HEK293 (cell line): ENCODE data around the gene PNMA5.

ENCODE experiments used
- CTCF ChIA-PET: fragments of 350-600 bp; formaldehyde crosslinking; extraction: SDS; loops from one replicate; lab custom pipeline; 2021; ENCODE audit warnings: antibody characterized with exemption; lab: Yijun Ruan, JAX
- POLR2A ChIA-PET: fragments of 300-600 bp; formaldehyde crosslinking; extraction: SDS; loops from one replicate; lab custom pipeline; 2020; ENCODE audit warnings: antibody characterized with exemption, inconsistent platforms; lab: Yijun Ruan, JAX
- H3K27ac ChIP-seq: fragments of 200-500 bp; sonication (Bioruptor generic); 2 replicates; pipeline ENCODE4 v1.5.1; 2014; ENCODE audit warnings: low read depth, low read length, control low read depth, inconsistent platforms; ENCODE audit errors: extremely low read depth
- H3K36me3 ChIP-seq, 2 experiments: fragments of 200-500 bp in 1 of 2; sonication (Bioruptor generic) in 1 of 2; 1 replicate in 1 of 2; 2 replicates in 1 of 2; pipeline ENCODE4 v1.5.1; 2014 to 2017; ENCODE audit warnings: inconsistent platforms in 2 of 2, low read length in 2 of 2; ENCODE audit not compliant: control insufficient read depth in 2 of 2, insufficient read depth in 1 of 2
- H3K4me1 ChIP-seq: fragments of 200-500 bp; sonication (Bioruptor generic); 2 replicates; pipeline ENCODE4 v1.5.1; 2014; ENCODE audit warnings: mild to moderate bottlenecking, low read length, inconsistent platforms; ENCODE audit not compliant: control insufficient read depth, insufficient read depth
- H3K4me3 ChIP-seq: 2 replicates; pipeline ENCODE4 v1.5.1; 2011; ENCODE audit warnings: low read depth, mild to moderate bottlenecking, control low read depth, low read length, moderate library complexity
- H3K9me3 ChIP-seq: fragments of 200-500 bp; sonication (Bioruptor generic); 2 replicates; pipeline ENCODE4 v1.5.1; 2014; ENCODE audit warnings: low read depth, low read length, inconsistent platforms; ENCODE audit not compliant: control insufficient read depth, insufficient read depth
- RBAK ChIP-seq: fragments of 450-650 bp; formaldehyde crosslinking; IDR thresholded peaks from 2 replicates; pipeline ENCODE4 v1.5.1; 2016; ENCODE audit warnings: missing biosample characterization, missing genetic modification characterization
- SCRT2 ChIP-seq: fragments of 450-650 bp; formaldehyde crosslinking; IDR thresholded peaks from 2 replicates; pipeline ENCODE4 v1.5.1; 2016; ENCODE audit warnings: missing biosample characterization, missing genetic modification characterization
- SETDB1 ChIP-seq: IDR thresholded peaks from one replicate; pipeline ENCODE4 v1.6.1; 2017; ENCODE audit warnings: mild to moderate bottlenecking, low read length, moderate library complexity, mixed read lengths; ENCODE audit not compliant: insufficient read length
- TCF7L2 ChIP-seq: IDR thresholded peaks from 2 replicates; pipeline ENCODE4 v1.6.1; 2011; ENCODE audit warnings: low read depth, mild to moderate bottlenecking, inconsistent platforms, low read length, moderate library complexity, borderline replicate concordance
- TRIM28 ChIP-seq: IDR thresholded peaks from 2 replicates; pipeline ENCODE4 v1.6.1; 2011; ENCODE audit warnings: low read length, control low read depth, borderline replicate concordance
- ZBTB17 ChIP-seq: fragments of 450-650 bp; formaldehyde crosslinking; IDR thresholded peaks from 2 replicates; pipeline ENCODE4 v1.5.1; 2016; ENCODE audit warnings: missing biosample characterization, missing genetic modification characterization
- ZFP3 ChIP-seq: fragments of 450-650 bp; formaldehyde crosslinking; IDR thresholded peaks from 2 replicates; pipeline ENCODE4 v1.5.1; 2016; ENCODE audit warnings: low read depth, missing biosample characterization, missing genetic modification characterization
- ZNF140 ChIP-seq: fragments of 450-650 bp; formaldehyde crosslinking; IDR thresholded peaks from 2 replicates; pipeline ENCODE4 v1.5.1; 2016; ENCODE audit warnings: missing biosample characterization, missing genetic modification characterization
- ZNF335 ChIP-seq: fragments of 450-650 bp; formaldehyde crosslinking; conservative IDR thresholded peaks from 2 replicates; pipeline ENCODE4 v1.5.1; 2016; ENCODE audit warnings: missing biosample characterization, missing genetic modification characterization
- ZNF571 ChIP-seq: fragments of 450-650 bp; formaldehyde crosslinking; IDR thresholded peaks from 2 replicates; pipeline ENCODE4 v1.5.0; 2017; ENCODE audit warnings: missing biosample characterization, missing genetic modification characterization
- ZNF660 ChIP-seq: fragments of 450-650 bp; IDR thresholded peaks from 2 replicates; pipeline ENCODE4 v1.5.1; 2018; ENCODE audit warnings: missing biosample characterization, mild to moderate bottlenecking, missing genetic modification characterization
- ZNF785 ChIP-seq: fragments of 450-650 bp; formaldehyde crosslinking; IDR thresholded peaks from 2 replicates; pipeline ENCODE4 v1.5.1; 2016; ENCODE audit warnings: missing biosample characterization, missing genetic modification characterization
- ZNF791 ChIP-seq: fragments of 450-650 bp; formaldehyde crosslinking; IDR thresholded peaks from 2 replicates; pipeline ENCODE4 v1.5.1; 2016; ENCODE audit warnings: missing biosample characterization, missing genetic modification characterization
- TF ChIP-seq, protein P1 (sequence below): fragments of 450-650 bp; formaldehyde crosslinking; IDR thresholded peaks from 2 replicates; pipeline ENCODE4 v1.5.1; 2017; ENCODE audit warnings: missing biosample characterization, mild to moderate bottlenecking, missing genetic modification characterization, moderate library complexity
- TF ChIP-seq, protein P2 (sequence below): fragments of 450-650 bp; formaldehyde crosslinking; IDR thresholded peaks from 2 replicates; pipeline ENCODE4 v1.5.1; 2016; ENCODE audit warnings: missing biosample characterization, missing genetic modification characterization
- TF ChIP-seq, protein P3 (sequence below): fragments of 450-650 bp; formaldehyde crosslinking; IDR thresholded peaks from 2 replicates; pipeline ENCODE4 v1.5.1; 2016; ENCODE audit warnings: missing biosample characterization, missing genetic modification characterization
- TF ChIP-seq, protein P4 (sequence below): fragments of 450-650 bp; formaldehyde crosslinking; IDR thresholded peaks from 2 replicates; pipeline ENCODE4 v1.5.1; 2016; ENCODE audit warnings: missing biosample characterization, missing genetic modification characterization
- TF ChIP-seq, protein P5 (sequence below): sonication (generic); formaldehyde crosslinking; IDR thresholded peaks from 2 replicates; pipeline ENCODE4 v1.8.1; 2022; ENCODE audit warnings: mild to moderate bottlenecking, moderate library complexity, missing genetic modification reagents
- TF ChIP-seq, protein P6 (sequence below): fragments of 450-650 bp; formaldehyde crosslinking; IDR thresholded peaks from 2 replicates; pipeline ENCODE4 v1.5.1; 2017; ENCODE audit warnings: missing biosample characterization, missing genetic modification characterization
- TF ChIP-seq, protein P7 (sequence below): fragments of 450-650 bp; formaldehyde crosslinking; IDR thresholded peaks from 2 replicates; pipeline ENCODE4 v1.5.1; 2016; ENCODE audit warnings: missing biosample characterization, missing genetic modification characterization

PNMA5 gene

DNA sequence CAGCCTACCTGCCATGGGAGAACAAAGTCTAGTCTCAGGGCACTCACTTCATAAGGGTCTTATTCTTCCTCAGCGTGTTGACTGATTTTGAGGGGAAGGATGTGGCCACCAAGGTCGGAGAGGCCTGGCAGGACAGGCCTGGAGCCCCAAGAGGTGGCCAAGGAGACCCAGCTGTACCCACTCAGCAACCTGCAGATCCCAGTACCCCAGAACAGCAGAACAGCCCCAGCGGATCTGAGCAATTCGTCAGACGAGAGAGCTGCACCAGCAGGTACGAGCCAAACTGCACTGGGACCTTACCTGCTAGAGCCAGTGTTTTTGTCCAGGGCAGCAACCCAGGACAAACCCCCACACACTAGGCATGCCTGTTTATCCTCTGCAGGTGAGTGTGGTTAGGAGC lies 34.3 kb downstream of the PNMA5 start:
- Histone ChIP-seq H3K4me3 (no peak overlapping the region), H3K9me3 (no peaks in the 10 kb centered on the region), H3K4me1 (no peaks in the 10 kb centered on the region), H3K27ac (no peak overlapping the region), H3K36me3 (no peaks in the 10 kb centered on the region)
- ChIA-PET CTCF (interaction anchor here (0.6 to 2.6 kb wide), 9 partner anchors 9 to 1054 kb away, joined by 3 to 12 read pairs (median 6); no protein-coding TSS in a partner anchor), POLR2A (no interaction called here)
- TF ChIP-seq ZNF791 (tag by site-specific recombination): no peak
- TF ChIP-seq, protein P1, sequence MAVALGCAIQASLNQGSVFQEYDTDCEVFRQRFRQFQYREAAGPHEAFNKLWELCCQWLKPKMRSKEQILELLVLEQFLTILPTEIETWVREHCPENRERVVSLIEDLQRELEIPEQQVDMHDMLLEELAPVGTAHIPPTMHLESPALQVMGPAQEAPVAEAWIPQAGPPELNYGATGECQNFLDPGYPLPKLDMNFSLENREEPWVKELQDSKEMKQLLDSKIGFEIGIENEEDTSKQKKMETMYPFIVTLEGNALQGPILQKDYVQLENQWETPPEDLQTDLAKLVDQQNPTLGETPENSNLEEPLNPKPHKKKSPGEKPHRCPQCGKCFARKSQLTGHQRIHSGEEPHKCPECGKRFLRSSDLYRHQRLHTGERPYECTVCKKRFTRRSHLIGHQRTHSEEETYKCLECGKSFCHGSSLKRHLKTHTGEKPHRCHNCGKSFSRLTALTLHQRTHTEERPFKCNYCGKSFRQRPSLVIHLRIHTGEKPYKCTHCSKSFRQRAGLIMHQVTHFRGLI: no peak
- no peak for TF ChIP-seq ZNF571 (tag by site-specific recombination)
- TF ChIP-seq ZFP3: no peak
- TF ChIP-seq TCF7L2: no peak
- no peak for TF ChIP-seq ZNF785
- TF ChIP-seq, protein P2, sequence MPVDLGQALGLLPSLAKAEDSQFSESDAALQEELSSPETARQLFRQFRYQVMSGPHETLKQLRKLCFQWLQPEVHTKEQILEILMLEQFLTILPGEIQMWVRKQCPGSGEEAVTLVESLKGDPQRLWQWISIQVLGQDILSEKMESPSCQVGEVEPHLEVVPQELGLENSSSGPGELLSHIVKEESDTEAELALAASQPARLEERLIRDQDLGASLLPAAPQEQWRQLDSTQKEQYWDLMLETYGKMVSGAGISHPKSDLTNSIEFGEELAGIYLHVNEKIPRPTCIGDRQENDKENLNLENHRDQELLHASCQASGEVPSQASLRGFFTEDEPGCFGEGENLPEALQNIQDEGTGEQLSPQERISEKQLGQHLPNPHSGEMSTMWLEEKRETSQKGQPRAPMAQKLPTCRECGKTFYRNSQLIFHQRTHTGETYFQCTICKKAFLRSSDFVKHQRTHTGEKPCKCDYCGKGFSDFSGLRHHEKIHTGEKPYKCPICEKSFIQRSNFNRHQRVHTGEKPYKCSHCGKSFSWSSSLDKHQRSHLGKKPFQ (tag by site-specific recombination): no peak
- TF ChIP-seq RBAK (tag by site-specific recombination): no peak

DNA sequence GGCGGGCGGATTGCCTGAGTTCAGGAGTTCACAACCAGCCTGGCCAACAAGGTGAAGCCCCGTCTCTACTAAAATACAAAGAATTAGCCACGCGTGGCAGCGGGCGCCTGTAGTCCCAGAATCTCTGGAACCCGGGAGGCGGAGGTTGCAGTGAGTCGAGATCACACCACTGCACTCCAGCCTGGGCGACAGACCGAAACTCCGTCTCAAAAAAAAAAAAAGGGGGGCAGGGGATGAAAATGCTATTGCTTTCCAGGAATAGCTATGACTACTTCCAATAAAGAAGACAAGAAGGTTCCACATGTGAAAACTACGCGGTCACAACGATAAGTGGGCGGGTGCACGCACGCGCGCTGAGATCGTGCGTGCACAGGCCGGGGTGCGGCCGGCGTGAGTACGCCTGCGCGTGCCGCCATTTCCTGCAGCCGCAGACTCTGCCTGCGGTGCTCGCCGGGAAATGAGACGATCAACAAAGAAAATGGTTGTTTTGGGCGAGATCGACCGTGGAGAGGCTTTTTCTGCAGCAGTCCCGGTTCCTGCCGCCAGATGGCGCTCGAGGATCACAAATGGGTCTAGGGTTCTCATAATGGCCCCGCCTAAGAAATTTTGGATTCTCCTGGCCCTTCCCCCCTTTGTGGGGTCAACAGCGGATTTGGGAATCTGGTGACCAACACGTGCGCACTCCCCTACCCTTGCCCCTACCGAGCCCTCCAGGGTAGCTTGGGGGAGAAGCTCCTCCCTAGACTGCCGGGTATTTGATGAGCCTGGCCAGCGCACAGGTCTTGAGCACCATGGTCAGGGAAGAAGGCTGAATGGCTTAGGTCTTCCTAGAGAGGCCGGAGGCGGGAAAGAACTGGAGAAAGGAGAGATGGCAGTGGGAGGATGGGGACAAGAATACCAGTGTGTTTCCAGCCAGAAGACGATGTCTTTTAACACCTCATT lies 35.1 kb downstream of the PNMA5 start:
- Histone ChIP-seq H3K27ac (no peak overlapping the region), H3K36me3 (no peaks in the 10 kb centered on the region), H3K9me3 (no peaks in the 10 kb centered on the region), H3K4me1 (no peaks in the 10 kb centered on the region), H3K4me3 (peak overlapping the region; percentile 9; the same call in 1 of the 2 replicates)
- CTCF ChIA-PET: interaction anchor here (0.6 to 2.6 kb wide), 16 partner anchors 10 to 1336 kb away, joined by 3 to 12 read pairs (median 4); partner anchors contain the start of gene TEX28
- POLR2A ChIA-PET: interaction anchor here (0.7 kb wide), 1 partner anchor 640 kb away, joined by 3 read pairs; the partner anchor contains the start of gene CCNQ
- TF ChIP-seq, protein P3, sequence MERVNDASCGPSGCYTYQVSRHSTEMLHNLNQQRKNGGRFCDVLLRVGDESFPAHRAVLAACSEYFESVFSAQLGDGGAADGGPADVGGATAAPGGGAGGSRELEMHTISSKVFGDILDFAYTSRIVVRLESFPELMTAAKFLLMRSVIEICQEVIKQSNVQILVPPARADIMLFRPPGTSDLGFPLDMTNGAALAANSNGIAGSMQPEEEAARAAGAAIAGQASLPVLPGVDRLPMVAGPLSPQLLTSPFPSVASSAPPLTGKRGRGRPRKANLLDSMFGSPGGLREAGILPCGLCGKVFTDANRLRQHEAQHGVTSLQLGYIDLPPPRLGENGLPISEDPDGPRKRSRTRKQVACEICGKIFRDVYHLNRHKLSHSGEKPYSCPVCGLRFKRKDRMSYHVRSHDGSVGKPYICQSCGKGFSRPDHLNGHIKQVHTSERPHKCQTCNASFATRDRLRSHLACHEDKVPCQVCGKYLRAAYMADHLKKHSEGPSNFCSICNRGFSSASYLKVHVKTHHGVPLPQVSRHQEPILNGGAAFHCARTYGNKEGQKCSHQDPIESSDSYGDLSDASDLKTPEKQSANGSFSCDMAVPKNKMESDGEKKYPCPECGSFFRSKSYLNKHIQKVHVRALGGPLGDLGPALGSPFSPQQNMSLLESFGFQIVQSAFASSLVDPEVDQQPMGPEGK (tag by site-specific recombination): 0 out of 2 replicates have a peak, but pooled peaks have one; percentile 31
- TF ChIP-seq TRIM28: 0 out of 2 replicates have a peak, but pooled peaks have one; percentile 42
- TF ChIP-seq, protein P4, sequence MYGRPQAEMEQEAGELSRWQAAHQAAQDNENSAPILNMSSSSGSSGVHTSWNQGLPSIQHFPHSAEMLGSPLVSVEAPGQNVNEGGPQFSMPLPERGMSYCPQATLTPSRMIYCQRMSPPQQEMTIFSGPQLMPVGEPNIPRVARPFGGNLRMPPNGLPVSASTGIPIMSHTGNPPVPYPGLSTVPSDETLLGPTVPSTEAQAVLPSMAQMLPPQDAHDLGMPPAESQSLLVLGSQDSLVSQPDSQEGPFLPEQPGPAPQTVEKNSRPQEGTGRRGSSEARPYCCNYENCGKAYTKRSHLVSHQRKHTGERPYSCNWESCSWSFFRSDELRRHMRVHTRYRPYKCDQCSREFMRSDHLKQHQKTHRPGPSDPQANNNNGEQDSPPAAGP (tag by site-specific recombination): 0 out of 2 replicates have a peak, but pooled peaks have one; percentile 16
- TF ChIP-seq, protein P5, sequence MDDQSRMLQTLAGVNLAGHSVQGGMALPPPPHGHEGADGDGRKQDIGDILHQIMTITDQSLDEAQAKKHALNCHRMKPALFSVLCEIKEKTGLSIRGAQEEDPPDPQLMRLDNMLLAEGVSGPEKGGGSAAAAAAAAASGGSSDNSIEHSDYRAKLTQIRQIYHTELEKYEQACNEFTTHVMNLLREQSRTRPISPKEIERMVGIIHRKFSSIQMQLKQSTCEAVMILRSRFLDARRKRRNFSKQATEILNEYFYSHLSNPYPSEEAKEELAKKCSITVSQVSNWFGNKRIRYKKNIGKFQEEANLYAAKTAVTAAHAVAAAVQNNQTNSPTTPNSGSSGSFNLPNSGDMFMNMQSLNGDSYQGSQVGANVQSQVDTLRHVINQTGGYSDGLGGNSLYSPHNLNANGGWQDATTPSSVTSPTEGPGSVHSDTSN (CRISPR knock-in tag): 0 out of 2 replicates have a peak, but pooled peaks have one; percentile 38
- TF ChIP-seq ZNF335: peak; percentile 62
- peak; percentile 48 for TF ChIP-seq SETDB1
- TF ChIP-seq SCRT2 (tag by site-specific recombination): 0 out of 2 replicates have a peak, but pooled peaks have one; percentile 23
- TF ChIP-seq, protein P6, sequence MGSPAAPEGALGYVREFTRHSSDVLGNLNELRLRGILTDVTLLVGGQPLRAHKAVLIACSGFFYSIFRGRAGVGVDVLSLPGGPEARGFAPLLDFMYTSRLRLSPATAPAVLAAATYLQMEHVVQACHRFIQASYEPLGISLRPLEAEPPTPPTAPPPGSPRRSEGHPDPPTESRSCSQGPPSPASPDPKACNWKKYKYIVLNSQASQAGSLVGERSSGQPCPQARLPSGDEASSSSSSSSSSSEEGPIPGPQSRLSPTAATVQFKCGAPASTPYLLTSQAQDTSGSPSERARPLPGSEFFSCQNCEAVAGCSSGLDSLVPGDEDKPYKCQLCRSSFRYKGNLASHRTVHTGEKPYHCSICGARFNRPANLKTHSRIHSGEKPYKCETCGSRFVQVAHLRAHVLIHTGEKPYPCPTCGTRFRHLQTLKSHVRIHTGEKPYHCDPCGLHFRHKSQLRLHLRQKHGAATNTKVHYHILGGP: peak; percentile 97
- TF ChIP-seq ZNF140 (tag by site-specific recombination): no peak
- TF ChIP-seq, protein P2 (tag by site-specific recombination): no peak
- TF ChIP-seq, protein P7, sequence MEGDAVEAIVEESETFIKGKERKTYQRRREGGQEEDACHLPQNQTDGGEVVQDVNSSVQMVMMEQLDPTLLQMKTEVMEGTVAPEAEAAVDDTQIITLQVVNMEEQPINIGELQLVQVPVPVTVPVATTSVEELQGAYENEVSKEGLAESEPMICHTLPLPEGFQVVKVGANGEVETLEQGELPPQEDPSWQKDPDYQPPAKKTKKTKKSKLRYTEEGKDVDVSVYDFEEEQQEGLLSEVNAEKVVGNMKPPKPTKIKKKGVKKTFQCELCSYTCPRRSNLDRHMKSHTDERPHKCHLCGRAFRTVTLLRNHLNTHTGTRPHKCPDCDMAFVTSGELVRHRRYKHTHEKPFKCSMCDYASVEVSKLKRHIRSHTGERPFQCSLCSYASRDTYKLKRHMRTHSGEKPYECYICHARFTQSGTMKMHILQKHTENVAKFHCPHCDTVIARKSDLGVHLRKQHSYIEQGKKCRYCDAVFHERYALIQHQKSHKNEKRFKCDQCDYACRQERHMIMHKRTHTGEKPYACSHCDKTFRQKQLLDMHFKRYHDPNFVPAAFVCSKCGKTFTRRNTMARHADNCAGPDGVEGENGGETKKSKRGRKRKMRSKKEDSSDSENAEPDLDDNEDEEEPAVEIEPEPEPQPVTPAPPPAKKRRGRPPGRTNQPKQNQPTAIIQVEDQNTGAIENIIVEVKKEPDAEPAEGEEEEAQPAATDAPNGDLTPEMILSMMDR (tag by site-specific recombination): peak; percentile 90
- peak; percentile 56 for TF ChIP-seq ZBTB17 (tag by site-specific recombination)
- TF ChIP-seq ZNF660 (tag by site-specific recombination): peak; percentile 77
